Measurements from ENCODE around the gene NES.
A peak's percentile ranks its signal among the peaks of the same experiment; 100 is the strongest.

NES gene

GRCh38 chr1:156681196-156681960 lies 4.2 kb upstream of the NES start:
- DNase-seq = no peak

- no peak for DNase-seq
These were observed 2.8 kb upstream of the NES start for GRCh38 chr1:156680056-156680455.

- peak; percentile 87 for DNase-seq
These were observed 699 bp upstream of the NES start for GRCh38 chr1:156677616-156678596.

GRCh38 chr1:156676114-156676819 lies 940 bp downstream of the NES start:
- no peak for DNase-seq

GRCh38 chr1:156675210-156676113 lies 1.7 kb downstream of the NES start:
- peak; percentile 73 for DNase-seq

- no peak for DNase-seq
These were observed 3.7 kb downstream of the NES start for GRCh38 chr1:156673387-156674121.

- DNase-seq = no peak
These were observed 5.4 kb downstream of the NES start for GRCh38 chr1:156671804-156672203.

- no peak for DNase-seq
These were observed 6.4 kb downstream of the NES start for GRCh38 chr1:156670791-156671190.

GRCh38 chr1:156670359-156670758 lies 6.8 kb downstream of the NES start:
- DNase-seq = no peak

GRCh38 chr1:156669794-156670193 lies 7.4 kb downstream of the NES start:
- no peak for DNase-seq

GRCh38 chr1:156668801-156669637 lies 8.2 kb downstream of the NES start:
- no peak for DNase-seq

GRCh38 chr1:156667968-156668709 lies 9.1 kb downstream of the NES start:
- DNase-seq = no peak

GRCh38 chr1:156667610-156667967 lies 9.6 kb downstream of the NES start:
- DNase-seq = peak; percentile 92

- no peak for DNase-seq
These were observed 10.2 kb downstream of the NES start for GRCh38 chr1:156666862-156667609.

GRCh38 chr1:156665539-156665938 lies 11.7 kb downstream of the NES start:
- DNase-seq = no peak

GRCh38 chr1:156664767-156665411 lies 12.3 kb downstream of the NES start:
- DNase-seq = peak; percentile 79

- peak; percentile 78 for DNase-seq
These were observed 13.0 kb downstream of the NES start for GRCh38 chr1:156664046-156664766.

GRCh38 chr1:156663178-156663577 lies 14.0 kb downstream of the NES start:
- DNase-seq = peak; percentile 89

Data from femur (tissue), 1 donor.